HepG2 (cell line): ENCODE results near the gene HOXB5. TPM values are rescaled to one million over a fixed set of nuclear protein-coding genes. Genes with fewer than 3 reads are reported as not detected.

Experiments
- ATAC-seq: fragments of 200-7000 bp; cut with Tn5 transposase; 3 replicates; pipeline ENCODE4 v1.9.1; 2020; ENCODE audit warnings: mild to moderate bottlenecking, moderate library complexity
- BruUV-seq: library from RNA; stranded (reverse); fragments of 400-500 nt; replicated peaks from 2 replicates; lab custom pipeline; 2021; lab: Mats Ljungman, UMichigan
- CTCF ChIA-PET: fragments of 300-600 bp; formaldehyde crosslinking; extraction: SDS; loops from one replicate; lab custom pipeline; 2021; ENCODE audit warnings: low total read pairs, inconsistent platforms, low intra/inter-chr PET ratio; lab: Yijun Ruan, JAX
- POLR2A ChIA-PET: fragments of 350-600 bp; sonication (Branson Sonifier 250); formaldehyde crosslinking; loops from one replicate; lab custom pipeline; 2020; ENCODE audit warnings: antibody characterized with exemption, inconsistent platforms; lab: Yijun Ruan, JAX
- DNase-seq: peaks from one replicate; pipeline ENCODE4 v3.0.0-alpha.2; 2015; ENCODE audit warnings: low spot score
- FAIRE-seq: peaks from 3 replicates; lab custom pipeline; 2011; peaks lifted over from hg19 to GRCh38; lab: Jason Lieb, UNC
- H2AFZ ChIP-seq: one replicate; pipeline ENCODE4 v1.6.1; 2011; ENCODE audit warnings: low read length, inconsistent platforms
- H3K27ac ChIP-seq: fragments of 300-600 bp; 3 replicates; pipeline ENCODE4 v1.8.0; 2011; ENCODE audit warnings: mixed run types, mild to moderate bottlenecking, mixed read lengths, low read length, inconsistent platforms; ENCODE audit not compliant: insufficient read depth; ENCODE audit errors: extremely low read length
- H3K27me3 ChIP-seq, 2 experiments: fragments of 200-600 bp in 1 of 2; 2 replicates in 1 of 2; 3 replicates in 1 of 2; pipeline versions ENCODE4 v1.6.0 to v1.8.0; 2011; ENCODE audit warnings: low read length in 2 of 2, mild to moderate bottlenecking in 2 of 2, moderate library complexity in 2 of 2, inconsistent platforms in 1 of 2; ENCODE audit not compliant: insufficient read depth in 2 of 2, control insufficient read depth in 1 of 2
- H3K36me3 ChIP-seq, 2 experiments: fragments of 200-600 bp in 1 of 2; replicated peaks in 1 of 2; 2 replicates in 1 of 2; 3 replicates in 1 of 2; pipeline versions ENCODE4 v1.5.1 to v1.8.0; 2011; ENCODE audit warnings: low read length in 2 of 2, inconsistent platforms in 1 of 2; ENCODE audit not compliant: insufficient read depth in 2 of 2, control insufficient read depth in 1 of 2
- H3K4me1 ChIP-seq: 2 replicates; pipeline ENCODE4 v1.5.1; 2012; ENCODE audit warnings: low read length, inconsistent platforms; ENCODE audit not compliant: insufficient read depth
- H3K4me2 ChIP-seq: 2 replicates; pipeline ENCODE4 v1.6.0; 2011; ENCODE audit warnings: low read depth, low read length, inconsistent platforms
- H3K4me3 ChIP-seq, 3 experiments: fragments of 200-600 bp in 1 of 3; sonication (generic), shearing (Covaris generic) in 1 of 3; replicated peaks in 1 of 3; 2 replicates each; pipeline ENCODE4 v1.5.1; 2011 to 2016; ENCODE audit warnings: low read length in 3 of 3, inconsistent platforms in 2 of 3, low read depth in 2 of 3, mild to moderate bottlenecking in 2 of 3, control low read depth in 1 of 3, mixed read lengths in 1 of 3; ENCODE audit not compliant: insufficient read depth in 1 of 3
- H3K79me2 ChIP-seq: one replicate; pipeline ENCODE4 v1.6.1; 2011; ENCODE audit warnings: low read length, inconsistent platforms; ENCODE audit not compliant: insufficient read depth
- H3K9ac ChIP-seq: 2 replicates; pipeline ENCODE4 v1.6.0; 2011; ENCODE audit warnings: mild to moderate bottlenecking, low read depth, low read length, inconsistent platforms; ENCODE audit not compliant: insufficient read depth
- H3K9me3 ChIP-seq: 2 replicates; pipeline ENCODE4 v1.5.1; 2012; ENCODE audit warnings: mild to moderate bottlenecking, low read length
- H4K20me1 ChIP-seq: 2 replicates; pipeline ENCODE4 v1.6.0; 2011; ENCODE audit warnings: inconsistent platforms, mild to moderate bottlenecking, low read length, moderate library complexity; ENCODE audit not compliant: insufficient read depth
- CBX2 ChIP-seq, 2 experiments: fragments of 200-600 bp in 1 of 2; sonication (generic); formaldehyde crosslinking in 1 of 2; IDR thresholded peaks; 2 replicates each; pipeline versions ENCODE4 v1.7.0 to v1.8.1; 2018 to 2022; ENCODE audit warnings: low read depth in 2 of 2, low read length in 1 of 2, mild to moderate bottlenecking in 1 of 2, missing genetic modification reagents in 1 of 2
- EZH2 ChIP-seq: conservative IDR thresholded peaks from 2 replicates; pipeline ENCODE4 v1.6.1; 2012; ENCODE audit warnings: mild to moderate bottlenecking, low read depth, low read length, moderate library complexity
- KAT2B ChIP-seq: fragments of 150-350 bp; IDR thresholded peaks from 2 replicates; pipeline ENCODE4 v1.6.1; 2014; ENCODE audit warnings: low read depth, low read length, borderline replicate concordance
- MED13 ChIP-seq: sonication (generic); formaldehyde crosslinking; IDR thresholded peaks from 2 replicates; pipeline ENCODE4 v1.5.0; 2020; ENCODE audit warnings: missing genetic modification reagents
- NFE2L1 ChIP-seq: sonication (generic); formaldehyde crosslinking; IDR thresholded peaks from 2 replicates; pipeline ENCODE4 v1.4.0; 2020; ENCODE audit warnings: missing genetic modification reagents, mild to moderate bottlenecking, borderline replicate concordance
- ZNF207 ChIP-seq: fragments of 450-650 bp; IDR thresholded peaks from 2 replicates; pipeline ENCODE4 v1.6.1; 2016; ENCODE audit warnings: antibody characterized with exemption, borderline replicate concordance
- ZNF263 ChIP-seq: sonication (generic); formaldehyde crosslinking; IDR thresholded peaks from 2 replicates; pipeline ENCODE4 v1.4.0; 2020; ENCODE audit warnings: missing genetic modification reagents
- ZNF839 ChIP-seq: sonication (generic); formaldehyde crosslinking; IDR thresholded peaks from 2 replicates; pipeline ENCODE4 v1.4.0; 2020; ENCODE audit warnings: missing genetic modification reagents, mild to moderate bottlenecking, borderline replicate concordance
- WGBS: methylation state at CpG from one replicate; pipeline ENCODE4 v1.1.6; 2017; ENCODE audit warnings: low lambda C conversion rate; 5-methylcytosine and 5-hydroxymethylcytosine counted together
- in situ Hi-C: cut with HindIII; loops from 2 replicates; pipeline ENCODE4 v1.10.0; 2017; ENCODE audit warnings: low pct_unique_long_range_greater_than_20kb; ENCODE audit not compliant: extremely low pct_ligation_motif_present
- intact Hi-C: fragments of 100-400 bp; cut with micrococcal nuclease; formaldehyde crosslinking; loops from one replicate; pipeline ENCODE4 v1.10.0; 2022; ENCODE audit not compliant: unreplicated experiment
- polyA plus RNA-seq, 8 experiments: library from polyadenylated mRNA; depleted of rRNA in 3 of 8; stranded (reverse) in 7 of 8; unstranded in 1 of 8; fragments of >200 nt; fragmentation: Illumina TruSeq in 4 of 8; extraction: Trizol in 4 of 8; gene quantifications; 2 replicates each; pipeline versions ENCODE4 v1.2.1 to v1.2.3, GENCODE V29; 2011 to 2016; ENCODE audit warnings: low read depth in 4 of 8, missing spikeins in 1 of 8, mixed read lengths in 1 of 8; ENCODE audit not compliant: insufficient read depth in 1 of 8
- total RNA-seq, 5 experiments: library from RNA; depleted of rRNA; stranded (reverse); fragments of >200 nt; fragmentation: Illumina TruSeq; extraction: Trizol; gene quantifications; 2 replicates each; pipeline ENCODE4 v1.2.3, GENCODE V29; 2016; ENCODE audit warnings: low read depth in 1 of 5

HOXB5 gene
- total and polyA plus RNA-seq, 2 of the 13 experiments (the other 11 are each of a cell fraction or from before 2014, with no cell fraction given), result not detected

DNA sequence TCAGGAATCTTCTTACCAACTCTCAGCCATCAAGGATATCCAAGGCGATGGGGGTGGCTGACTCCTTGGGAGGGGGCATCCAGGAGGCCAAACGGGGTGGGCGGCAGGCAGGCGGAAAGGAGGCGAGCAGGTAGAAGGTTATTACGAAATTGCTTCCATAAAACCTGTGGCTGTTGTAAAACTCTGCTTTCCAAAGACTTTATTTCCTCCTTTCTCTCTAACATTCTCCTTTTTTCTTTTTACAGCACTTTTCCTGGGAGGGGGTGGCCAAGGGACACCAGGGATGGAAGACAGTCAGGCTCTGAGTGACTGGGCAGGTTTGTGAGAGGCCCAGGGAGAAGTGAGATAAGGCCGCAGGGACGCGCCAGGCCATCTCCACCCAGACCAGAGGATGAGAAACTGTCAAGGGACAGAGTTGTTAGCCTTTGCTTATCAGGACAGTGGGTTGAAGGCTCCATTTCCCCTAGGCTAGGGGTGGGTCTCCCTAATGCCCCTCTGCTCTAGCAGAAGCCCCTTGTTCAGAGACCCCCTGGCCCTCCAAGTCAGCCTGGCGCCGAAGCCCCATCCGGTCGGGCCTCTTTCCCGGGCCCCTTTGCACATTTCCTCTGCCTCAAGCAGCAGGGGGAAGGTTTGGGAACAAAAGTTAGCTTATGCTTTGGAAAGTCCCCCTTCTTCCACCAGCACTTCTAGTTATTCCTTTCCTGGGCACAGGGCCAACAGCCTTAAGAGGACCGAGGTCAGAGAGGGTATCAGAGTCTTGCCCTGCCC is 37.5 kb upstream of the HOXB5 start (continued):
- TF ChIP-seq ZNF839 (CRISPR knock-in tag) (no peak), NFE2L1 (CRISPR knock-in tag) (no peak), ZNF207 (no peak), ZNF263 (CRISPR knock-in tag) (no peak), MED13 (CRISPR knock-in tag) (no peak)

DNA sequence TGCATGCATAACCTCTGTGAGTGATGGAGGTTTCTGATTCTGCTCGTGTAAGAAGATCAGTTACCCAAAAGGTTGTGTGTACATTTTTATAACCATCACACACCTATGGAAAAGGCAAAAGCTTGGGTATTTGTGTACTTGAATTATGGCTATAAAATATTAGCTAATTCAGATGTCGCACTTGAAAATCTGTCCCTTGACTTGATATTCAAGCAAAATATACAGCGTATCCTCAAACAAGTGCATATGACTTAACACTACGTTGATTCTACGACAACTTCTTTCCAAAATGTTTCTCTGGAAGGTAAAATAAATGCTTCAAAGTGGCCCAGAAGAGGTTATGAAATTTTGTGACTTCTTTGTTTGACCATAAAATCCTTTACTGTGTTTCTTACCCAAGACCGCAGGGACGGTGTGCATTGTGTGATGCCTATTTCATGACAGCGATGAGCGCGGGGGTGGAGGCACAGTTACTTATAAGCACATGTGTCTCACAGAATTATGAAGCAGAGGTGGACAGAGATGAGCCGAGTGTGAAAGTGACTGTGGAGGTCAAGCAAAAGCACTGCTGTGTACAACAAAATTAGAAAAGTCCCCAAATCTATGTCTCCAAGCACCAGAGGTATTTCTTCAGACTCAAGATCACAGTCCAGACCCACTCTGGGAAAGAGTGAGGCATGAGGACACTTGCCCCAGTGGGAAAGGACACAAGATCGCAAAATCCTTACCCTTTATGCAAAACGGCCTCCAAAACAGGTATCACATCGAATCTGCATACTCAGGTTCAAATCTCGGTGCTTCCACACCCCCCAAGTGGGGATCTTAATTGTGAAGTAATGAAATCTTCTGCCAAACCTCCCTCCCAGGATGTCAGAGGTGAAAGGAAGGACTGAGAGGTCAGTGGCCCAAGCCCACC is 36.7 kb upstream of the HOXB5 start:
- FAIRE-seq, result no peak
- no peaks in the 10 kb centered on the region for H3K36me3 ChIP-seq
- in situ Hi-C loops, result no loop called here
- H4K20me1 ChIP-seq, result no peaks in the 10 kb centered on the region
- no peak for ATAC-seq
- CTCF ChIA-PET, result no interaction called here
- BruUV-seq, result no TSS peak
- H2AFZ ChIP-seq, result no peak overlapping the region
- POLR2A ChIA-PET, result no interaction called here
- H3K9me3 ChIP-seq, result no peaks in the 10 kb centered on the region
- no peak overlapping the region for H3K9ac ChIP-seq
- H3K27me3 ChIP-seq, result peaks cover 37 to 97% of the 10 kb centered on the region in 2 experiments
- TF ChIP-seq KAT2B, result no peak
- 0 out of 2 replicates have a peak, but pooled peaks have one; percentile 62 for TF ChIP-seq CBX2 (IDR thresholded peaks at IDR 0.05; ENCODE audit: low read depth, low read length)
- no peak for TF ChIP-seq CBX2 (CRISPR knock-in tag; IDR thresholded peaks at IDR 0.05; ENCODE audit: low read depth)
- peak; percentile 92; the same call in 1 of the 2 replicates for TF ChIP-seq EZH2
- H3K79me2 ChIP-seq, result no peaks in the 10 kb centered on the region
- no peak overlapping the region for H3K27ac ChIP-seq
- no peaks in the 10 kb centered on the region for H3K4me1 ChIP-seq
- intact Hi-C loops, result no loop called here
- WGBS, result 30% methylated on average over 15 of the region's 15 CpGs
- no peak overlapping the region for H3K4me3 ChIP-seq
- no peak overlapping the region for H3K4me2 ChIP-seq
- DNase-seq, result no peak
